Right cardiac atrium (tissue), 5 donors: ENCODE measurements around the gene SDE2. TPM values are rescaled to one million over a fixed set of nuclear protein-coding genes. Genes with fewer than 3 reads are reported as not detected.
"Not testable (repeated sequence)": the region's sequence is repeated elsewhere in the genome, so short reads cannot be mapped to it uniquely, and the experiment has no call there.

ENCODE experiments used
- ATAC-seq, 2 donors: fragments of 200-7000 bp; cut with Tn5 transposase; one replicate each; pipeline versions ENCODE4 v1.8.0 to v1.9.1; 2020; ENCODE audit warnings: moderate library complexity in 2 of 2, mild to moderate bottlenecking in 1 of 2
- DNase-seq, 3 donors: peaks; one replicate each; pipeline ENCODE4 v3.0.0-alpha.2; 2020
- H3K27ac ChIP-seq: one replicate; pipeline ENCODE4 v1.5.1; 2013; ENCODE audit warnings: mild to moderate bottlenecking, low read length, control low read depth, moderate library complexity
- H3K27me3 ChIP-seq: one replicate; pipeline ENCODE4 v1.6.1; 2013; ENCODE audit not compliant: control insufficient read depth, insufficient read depth
- H3K4me1 ChIP-seq: one replicate; pipeline ENCODE4 v1.6.1; 2013; ENCODE audit warnings: low read length; ENCODE audit not compliant: control insufficient read depth, insufficient read depth
- H3K4me3 ChIP-seq: one replicate; pipeline ENCODE4 v1.5.1; 2013; ENCODE audit warnings: low read length, control low read depth
- H3K9me3 ChIP-seq: one replicate; pipeline ENCODE4 v1.6.1; 2013; ENCODE audit warnings: low read length; ENCODE audit not compliant: control insufficient read depth
- WGBS: extraction: QIAGEN DNeasy Blood & Tissue Kit; methylation state at CpG from one replicate; pipeline ENCODE4 v1.1.7; 2013; 5-methylcytosine and 5-hydroxymethylcytosine counted together
- intact Hi-C, 4 donors: fragments of 100-400 bp; cut with DNase I; formaldehyde crosslinking; loops; one replicate each; pipeline versions ENCODE4 v1.11.0 to v1.14.0; 2022 to 2023
- polyA plus RNA-seq: library from polyadenylated mRNA; stranded (reverse); fragments of 200-250 nt; gene quantifications from one replicate; pipeline ENCODE4 v1.2.3, GENCODE V29; 2013
- total RNA-seq, 4 donors: library from RNA; stranded (reverse); fragmentation: NEBNext Ultra II Directional; extraction: Animal tissue kit (Norgen Biotek cat#: 25700); gene quantifications; one replicate each; pipeline ENCODE4 v1.2.1, GENCODE V29; 2021
- donor health status: healthy with polysubstance abuse.
- donor health status: DM: no; HTN: yes; CAD: no.
- donor health status: DM: no; HTN: no; CAD: no.
- donor health status: DM: no; HTN: yes; CAD: no; lungs with severe emphysema.
- donor health status: DM: yes; HTN: yes; CAD: no.

The SDE2 gene
- total and polyA plus RNA-seq, 5 donors, result 9.4 to 18.3 (median 12.2) TPM

GRCh38 chr1:225974454-225974853 is 24.7 kb downstream of the SDE2 start:
- DNase-seq (no peak), ATAC-seq (no peak)
- Histone ChIP-seq H3K9me3 (no peaks in the 10 kb centered on the region), H3K4me3 (no peak overlapping the region), H3K4me1 (no peaks in the 10 kb centered on the region), H3K27me3 (no peaks in the 10 kb centered on the region), H3K27ac (no peak overlapping the region)
- intact Hi-C loops, result loop anchor here (5.0 to 10.0 kb wide), 5 partner anchors 200 to 660 kb away; partner anchors contain the start of gene SRP9 (in 1 of the 4)
- WGBS, result 89% methylated on average over 10 of the region's 10 CpGs

GRCh38 chr1:225973158-225973557 is 26.0 kb downstream of the SDE2 start:
- DNase-seq, result no peak
- WGBS, result 67% methylated on average over 5 of the region's 5 CpGs
- ATAC-seq, result no peak
- H3K27ac ChIP-seq, result no peak overlapping the region
- intact Hi-C loops, result loop anchor here (5.0 to 10.0 kb wide), 5 partner anchors 198 to 658 kb away; partner anchors contain the start of gene SRP9 (in 1 of the 4)
- no peaks in the 10 kb centered on the region for H3K9me3 ChIP-seq
- no peaks in the 10 kb centered on the region for H3K27me3 ChIP-seq
- no peak overlapping the region for H3K4me3 ChIP-seq
- no peaks in the 10 kb centered on the region for H3K4me1 ChIP-seq

- no peak for DNase-seq
- H3K9me3 ChIP-seq, result no peaks in the 10 kb centered on the region
- H3K27me3 ChIP-seq, result no peaks in the 10 kb centered on the region
- ATAC-seq, result peak in 1 of 2 donors; percentile 12
- intact Hi-C loops, result loop anchor here (5.0 to 10.0 kb wide), 5 partner anchors 198 to 658 kb away; partner anchors contain the start of gene SRP9 (in 1 of the 4)
- H3K27ac ChIP-seq, result no peak overlapping the region
- H3K4me1 ChIP-seq, result no peaks in the 10 kb centered on the region
- WGBS, result 86% methylated on average over 15 of the region's 15 CpGs
- no peak overlapping the region for H3K4me3 ChIP-seq
Observed at GRCh38 chr1:225972344-225973152, 26.6 kb downstream of the SDE2 start.

GRCh38 chr1:225970592-225971157 is 28.5 kb downstream of the SDE2 start:
- ATAC-seq, H3K27me3 ChIP-seq, H3K27ac ChIP-seq, DNase-seq, H3K4me1 ChIP-seq, H3K9me3 ChIP-seq, H3K4me3 ChIP-seq: not testable (repeated sequence)
- 88% methylated on average over 16 of the region's 16 CpGs for WGBS
- intact Hi-C loops, result loop anchor here (5.0 to 10.0 kb wide), 5 partner anchors 196 to 656 kb away; partner anchors contain the start of gene SRP9 (in 1 of the 4)

GRCh38 chr1:225969751-225970150 is 29.4 kb downstream of the SDE2 start:
- not testable (repeated sequence) for H3K4me3 ChIP-seq, H3K4me1 ChIP-seq, H3K9me3 ChIP-seq, ATAC-seq, H3K27me3 ChIP-seq, H3K27ac ChIP-seq
- DNase-seq, result peak in 1 of 3 donors; percentile 49
- 97% methylated on average over 28 of the region's 28 CpGs for WGBS
- intact Hi-C loops, result loop anchor here (5.0 to 10.0 kb wide), 5 partner anchors 195 to 655 kb away; partner anchors contain the start of gene SRP9 (in 1 of the 4)

- DNase-seq, result no peak
- no peak for ATAC-seq
- 58% methylated on average over 5 of the region's 5 CpGs for WGBS
- H3K4me1 ChIP-seq, result no peaks in the 10 kb centered on the region
- H3K4me3 ChIP-seq, result no peak overlapping the region
- H3K27ac ChIP-seq, result no peak overlapping the region
- intact Hi-C loops, result no loop called here
- no peaks in the 10 kb centered on the region for H3K9me3 ChIP-seq
- H3K27me3 ChIP-seq, result no peaks in the 10 kb centered on the region
Observed at GRCh38 chr1:225965231-225965630, 33.9 kb downstream of the SDE2 start.

DNA sequence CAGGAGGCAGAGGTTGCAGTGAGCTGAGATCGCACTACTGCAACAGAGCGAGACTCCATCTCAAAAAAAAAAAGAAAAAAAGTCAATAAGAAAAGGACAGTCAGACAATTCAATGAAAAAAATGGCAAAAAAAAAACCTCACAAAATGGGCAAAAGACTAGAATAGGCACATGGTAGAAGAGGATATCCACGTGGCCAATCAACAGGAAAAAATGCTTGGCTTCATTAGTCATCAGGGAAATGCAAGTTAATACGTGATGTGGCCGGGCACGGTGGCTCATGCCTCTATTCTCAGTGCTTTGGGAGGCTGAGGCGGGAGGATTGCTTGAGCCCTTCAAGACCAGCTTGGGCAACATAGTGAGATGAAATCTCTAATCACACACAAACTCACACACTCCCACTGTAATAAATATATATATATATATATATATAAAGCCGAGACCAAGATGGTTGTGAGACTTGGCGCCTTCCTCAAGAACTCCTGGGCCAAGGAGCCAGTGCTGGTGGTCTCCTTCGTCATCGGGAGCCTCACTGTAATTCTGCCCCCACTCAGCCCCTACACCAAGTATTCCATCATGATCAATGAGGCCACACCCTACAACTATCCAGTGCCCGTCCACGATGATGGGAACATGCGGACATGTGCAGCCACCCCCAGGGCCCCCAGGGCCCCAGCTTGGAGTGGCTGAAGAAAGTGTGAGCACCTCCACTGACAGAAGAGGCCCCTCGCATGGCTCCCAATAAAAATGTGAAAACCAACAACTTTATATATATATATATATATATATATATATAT is 35.2 kb downstream of the SDE2 start:
- H3K27me3 ChIP-seq, result no peaks in the 10 kb centered on the region
- DNase-seq, result no peak
- intact Hi-C loops, result no loop called here
- H3K27ac ChIP-seq, result no peak overlapping the region
- no peak overlapping the region for H3K4me3 ChIP-seq
- 92% methylated on average over 15 of the region's 15 CpGs for WGBS
- ATAC-seq, result no peak
- H3K4me1 ChIP-seq, result no peaks in the 10 kb centered on the region
- no peaks in the 10 kb centered on the region for H3K9me3 ChIP-seq

DNA sequence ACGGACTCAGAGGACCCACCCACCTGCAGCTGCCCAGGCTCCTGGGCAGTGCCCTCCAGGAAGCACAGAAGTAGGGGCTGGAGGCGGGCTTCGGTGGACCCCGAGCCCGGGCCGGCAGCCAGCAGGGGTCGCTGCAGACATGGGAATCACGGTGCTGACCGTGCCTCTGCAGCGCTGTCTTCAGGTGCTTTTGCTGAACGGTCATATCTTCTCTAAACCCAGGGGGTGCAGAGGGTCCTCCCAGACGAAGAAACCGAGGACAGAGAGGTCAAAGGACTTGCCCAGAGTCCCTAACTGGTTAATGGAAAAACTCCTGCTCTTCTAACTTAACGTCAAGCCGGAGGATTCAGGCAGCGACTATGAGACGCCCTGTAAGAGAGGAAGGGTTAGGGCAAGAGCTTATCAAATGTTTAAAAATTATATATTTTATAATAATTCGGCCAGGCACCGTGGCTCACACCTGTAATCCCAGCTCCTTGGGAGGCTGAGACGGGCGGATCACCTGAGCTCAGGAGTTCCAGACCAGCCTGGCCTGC is 36.6 kb downstream of the SDE2 start:
- Histone ChIP-seq H3K9me3 (no peaks in the 10 kb centered on the region), H3K4me1 (no peaks in the 10 kb centered on the region), H3K4me3 (no peak overlapping the region), H3K27ac (no peak overlapping the region), H3K27me3 (no peaks in the 10 kb centered on the region)
- DNase-seq (peak; percentile 39 to 81 (median 75)), ATAC-seq (peak; percentile 50 to 80)
- intact Hi-C loops, result no loop called here
- 30% methylated on average over 21 of the region's 21 CpGs for WGBS

GRCh38 chr1:225961659-225962439 is 37.3 kb downstream of the SDE2 start:
- Histone ChIP-seq H3K4me3 (no peak overlapping the region), H3K4me1 (no peaks in the 10 kb centered on the region), H3K27ac (no peak overlapping the region), H3K9me3 (no peaks in the 10 kb centered on the region), H3K27me3 (no peaks in the 10 kb centered on the region)
- 67% methylated on average over 20 of the region's 20 CpGs for WGBS
- intact Hi-C loops, result no loop called here
- no peak for ATAC-seq
- no peak for DNase-seq

DNA sequence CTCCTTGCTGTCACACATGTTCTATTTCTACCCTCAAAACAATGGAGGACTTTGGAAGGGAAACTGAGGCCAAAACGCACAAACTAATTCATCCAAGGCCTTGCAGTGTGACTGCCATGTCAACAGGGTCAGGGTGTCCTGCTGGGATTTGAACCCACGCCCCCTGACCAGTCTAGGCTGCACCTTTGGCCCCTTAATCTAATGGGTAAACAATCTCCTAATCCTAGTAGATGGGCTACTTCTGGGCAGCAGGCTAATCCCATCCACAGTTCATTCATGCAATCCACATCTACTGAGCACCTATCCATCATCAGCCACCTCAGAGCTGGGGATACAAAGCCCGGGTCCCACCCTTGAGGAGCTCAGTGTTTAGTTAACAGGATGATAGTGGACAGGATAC is 41.1 kb downstream of the SDE2 start:
- ATAC-seq (no peak), DNase-seq (no peak)
- Histone ChIP-seq H3K9me3 (no peaks in the 10 kb centered on the region), H3K4me1 (no peaks in the 10 kb centered on the region), H3K27ac (no peak overlapping the region), H3K27me3 (no peaks in the 10 kb centered on the region), H3K4me3 (no peak overlapping the region)
- intact Hi-C loops, result no loop called here
- WGBS, result 75% methylated on average over 3 of the region's 3 CpGs
